ENCODE measurements around the gene KLHDC4.
A peak's percentile ranks its signal among the peaks of the same experiment; 100 is the strongest.
"Not testable (repeated sequence)": the region's sequence is repeated elsewhere in the genome, so short reads cannot be mapped to it uniquely, and the experiment has no call there.

Gene KLHDC4

GRCh38 chr16:87780385-87780989, 14.7 kb upstream of the KLHDC4 start:
- H3K36me3 ChIP-seq: no peaks in the 10 kb centered on the region
- peaks cover 0 to 17% (median 13%) of the 10 kb centered on the region in 4 donors for H3K4me1 ChIP-seq
- no peak overlapping the region for H3K27ac ChIP-seq
- peak in 1 of 2 donors; percentile 39 for DNase-seq
- H3K9me3 ChIP-seq: no peaks in the 10 kb centered on the region
- intact Hi-C loops (cut with DNase I; ENCODE audit: low total_unique reads): loop anchor here (10.0 kb wide), 1 partner anchor 64 kb away; no protein-coding TSS in a partner anchor
- H3K4me3 ChIP-seq: no peak overlapping the region
- TF ChIP-seq, protein P1, sequence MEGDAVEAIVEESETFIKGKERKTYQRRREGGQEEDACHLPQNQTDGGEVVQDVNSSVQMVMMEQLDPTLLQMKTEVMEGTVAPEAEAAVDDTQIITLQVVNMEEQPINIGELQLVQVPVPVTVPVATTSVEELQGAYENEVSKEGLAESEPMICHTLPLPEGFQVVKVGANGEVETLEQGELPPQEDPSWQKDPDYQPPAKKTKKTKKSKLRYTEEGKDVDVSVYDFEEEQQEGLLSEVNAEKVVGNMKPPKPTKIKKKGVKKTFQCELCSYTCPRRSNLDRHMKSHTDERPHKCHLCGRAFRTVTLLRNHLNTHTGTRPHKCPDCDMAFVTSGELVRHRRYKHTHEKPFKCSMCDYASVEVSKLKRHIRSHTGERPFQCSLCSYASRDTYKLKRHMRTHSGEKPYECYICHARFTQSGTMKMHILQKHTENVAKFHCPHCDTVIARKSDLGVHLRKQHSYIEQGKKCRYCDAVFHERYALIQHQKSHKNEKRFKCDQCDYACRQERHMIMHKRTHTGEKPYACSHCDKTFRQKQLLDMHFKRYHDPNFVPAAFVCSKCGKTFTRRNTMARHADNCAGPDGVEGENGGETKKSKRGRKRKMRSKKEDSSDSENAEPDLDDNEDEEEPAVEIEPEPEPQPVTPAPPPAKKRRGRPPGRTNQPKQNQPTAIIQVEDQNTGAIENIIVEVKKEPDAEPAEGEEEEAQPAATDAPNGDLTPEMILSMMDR (IDR thresholded peaks at IDR 0.05): no peak
- H3K27me3 ChIP-seq: peaks cover 0 to 18% of the 10 kb centered on the region in 2 donors

- H3K27ac ChIP-seq: no peak overlapping the region
- H3K36me3 ChIP-seq: no peaks in the 10 kb centered on the region
- intact Hi-C loops (cut with DNase I; ENCODE audit: low total_unique reads): loop anchor here (5.0 kb wide), 1 partner anchor 98 kb away; no protein-coding TSS in a partner anchor
Measured at GRCh38 chr16:87778830-87779579, 13.2 kb upstream of the KLHDC4 start.

GRCh38 chr16:87778476-87778829, 12.7 kb upstream of the KLHDC4 start:
- no peak overlapping the region for H3K4me3 ChIP-seq
- intact Hi-C loops (cut with DNase I; ENCODE audit: low total_unique reads): loop anchor here (5.0 kb wide), 1 partner anchor 99 kb away; no protein-coding TSS in a partner anchor
- no peaks in the 10 kb centered on the region for H3K36me3 ChIP-seq
- H3K27ac ChIP-seq: no peak overlapping the region
- TF ChIP-seq, protein P1 (IDR thresholded peaks at IDR 0.05): no peak
- no peak for DNase-seq
- H3K4me1 ChIP-seq: peaks cover 0 to 17% (median 13%) of the 10 kb centered on the region in 4 donors
- H3K9me3 ChIP-seq: no peaks in the 10 kb centered on the region
- H3K27me3 ChIP-seq: peaks cover 0 to 30% of the 10 kb centered on the region in 2 donors

More at GRCh38 chr16:87778830-87779579, 13.2 kb upstream of the KLHDC4 start:
- Histone ChIP-seq H3K4me1 (peaks cover 0 to 17% (median 13%) of the 10 kb centered on the region in 4 donors), H3K9me3 (no peaks in the 10 kb centered on the region), H3K27me3 (peaks cover 0 to 25% of the 10 kb centered on the region in 2 donors), H3K4me3 (no peak overlapping the region)
- TF ChIP-seq, protein P1 (IDR thresholded peaks at IDR 0.05): peak; percentile 97 to 98
- DNase-seq: peak; percentile 87 to 93

- Histone ChIP-seq H3K27me3 (peaks cover 0 to 25% of the 10 kb centered on the region in 2 donors), H3K4me1 (peaks cover 0 to 12% (median 9%) of the 10 kb centered on the region in 4 donors)
- H3K9me3 ChIP-seq; H3K27ac ChIP-seq; H3K4me3 ChIP-seq; H3K36me3 ChIP-seq; intact Hi-C loops (cut with DNase I; ENCODE audit: low total_unique reads); DNase-seq: not testable (repeated sequence)
Measured at GRCh38 chr16:87773836-87774235, 8.1 kb upstream of the KLHDC4 start.

DNA sequence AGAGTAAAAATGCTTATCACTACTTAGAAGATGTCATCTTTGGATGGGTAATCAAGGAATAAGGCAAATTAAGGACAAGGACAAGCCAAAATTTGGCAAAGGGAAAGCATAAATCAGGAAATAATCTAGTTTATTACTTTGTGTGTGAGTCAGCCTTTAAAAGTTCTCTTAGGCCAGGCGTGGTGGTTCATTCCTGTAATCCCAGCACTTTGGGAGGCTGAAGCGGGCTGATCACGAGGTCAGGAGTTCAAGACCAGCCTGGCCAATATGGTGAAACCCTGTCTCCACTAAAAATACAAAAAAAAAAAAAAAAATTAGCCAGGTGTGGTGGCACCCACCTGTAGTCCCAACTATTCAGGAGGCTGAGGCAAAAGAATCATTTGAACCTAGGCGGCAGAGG, 1.7 kb upstream of the KLHDC4 start:
- Histone ChIP-seq H3K36me3 (peaks cover 0 to 13% (median 12%) of the 10 kb centered on the region in 3 donors), H3K4me1 (peaks cover 0 to 21% (median 15%) of the 10 kb centered on the region in 4 donors)
- H3K4me3 ChIP-seq, H3K27ac ChIP-seq, DNase-seq, H3K27me3 ChIP-seq, H3K9me3 ChIP-seq: not testable (repeated sequence)
- intact Hi-C loops (cut with DNase I; ENCODE audit: low total_unique reads): loop anchor here (5.0 kb wide), 1 partner anchor 180 kb away; no protein-coding TSS in a partner anchor

DNA sequence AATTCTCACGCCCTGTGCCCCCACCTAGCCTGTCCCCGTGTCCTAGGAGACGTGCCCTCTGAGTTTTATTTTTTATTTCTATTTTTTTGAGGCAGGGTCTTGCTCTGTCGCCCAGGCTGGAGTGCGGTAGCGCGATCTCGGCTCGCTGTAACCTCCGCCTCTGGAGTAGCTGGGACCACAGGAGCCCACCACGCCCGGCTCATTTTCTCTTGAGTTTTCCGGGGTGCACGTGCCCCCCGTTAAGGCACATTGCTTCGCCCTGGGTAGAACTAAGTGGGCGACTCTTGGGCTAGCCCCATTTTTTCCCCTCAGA, 655 bp upstream of the KLHDC4 start:
- Histone ChIP-seq H3K4me1 (peaks cover 0 to 21% (median 15%) of the 10 kb centered on the region in 4 donors), H3K9me3 (no peaks in the 10 kb centered on the region), H3K4me3 (peak overlapping the region; percentile 68 to 86), H3K27me3 (no peaks in the 10 kb centered on the region), H3K36me3 (peaks cover 0 to 23% (median 14%) of the 10 kb centered on the region in 3 donors), H3K27ac (peak overlapping the region; percentile 79 to 89)
- intact Hi-C loops (cut with DNase I; ENCODE audit: low total_unique reads): loop anchor here (5.0 kb wide), 1 partner anchor 179 kb away; no protein-coding TSS in a partner anchor
- DNase-seq: no peak
- TF ChIP-seq, protein P1 (IDR thresholded peaks at IDR 0.05): no peak
